C4-2B (cell line): ENCODE measurements around the gene CTSE.
"Not testable (repeated sequence)": the region's sequence is repeated elsewhere in the genome, so short reads cannot be mapped to it uniquely, and the experiment has no call there.

Source experiments
- H3K27ac ChIP-seq: fragments of 450-650 bp; 2 replicates; pipeline ENCODE4 v1.5.1; 2017
- ZFX ChIP-seq: fragments of 450-650 bp; IDR thresholded peaks from 2 replicates; pipeline ENCODE4 v1.6.1; 2017
- TF ChIP-seq, protein P1 (sequence below): fragments of 450-650 bp; conservative IDR thresholded peaks from 2 replicates; pipeline ENCODE4 v1.5.1; 2017; ENCODE audit warnings: mild to moderate bottlenecking

The CTSE gene

DNA sequence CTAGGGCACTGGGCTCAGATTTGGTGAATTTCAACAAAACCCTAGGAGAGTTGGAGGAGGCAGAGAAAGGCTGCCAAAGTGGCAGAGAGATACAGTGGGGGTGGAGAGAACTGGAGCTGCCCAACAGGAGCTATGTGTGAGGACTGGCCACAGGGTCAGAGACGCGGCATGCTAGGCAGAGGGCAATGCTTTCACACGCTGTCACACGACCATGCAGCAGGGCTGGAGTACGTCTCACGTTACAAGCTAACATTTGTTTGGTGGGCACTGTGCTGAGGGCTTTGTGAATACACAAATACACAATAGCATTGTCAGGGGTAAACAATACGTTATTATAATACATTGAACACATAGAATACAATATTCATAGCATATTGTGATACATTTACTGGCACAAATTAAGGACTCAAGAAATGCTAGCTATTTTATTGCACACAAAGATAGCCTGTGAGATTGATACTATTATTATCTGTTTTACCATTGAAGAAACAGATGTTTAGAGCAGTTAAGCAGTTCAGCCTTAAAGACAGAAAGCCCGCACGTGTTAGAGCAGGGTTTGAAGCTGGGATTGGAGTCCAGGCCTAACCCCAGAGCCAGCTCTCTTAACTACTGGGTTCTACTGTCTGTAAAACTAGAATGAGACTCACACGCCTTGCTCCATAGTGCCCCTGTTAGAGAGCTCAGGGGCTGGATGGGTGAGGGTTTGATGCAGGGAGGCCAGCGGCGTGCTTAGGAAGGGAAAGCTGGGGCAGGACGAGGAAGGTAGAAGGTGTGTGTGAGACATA, 25.0 kb downstream of the CTSE start:
- no peak overlapping the region for H3K27ac ChIP-seq
- no peak for TF ChIP-seq ZFX
- TF ChIP-seq, protein P1, sequence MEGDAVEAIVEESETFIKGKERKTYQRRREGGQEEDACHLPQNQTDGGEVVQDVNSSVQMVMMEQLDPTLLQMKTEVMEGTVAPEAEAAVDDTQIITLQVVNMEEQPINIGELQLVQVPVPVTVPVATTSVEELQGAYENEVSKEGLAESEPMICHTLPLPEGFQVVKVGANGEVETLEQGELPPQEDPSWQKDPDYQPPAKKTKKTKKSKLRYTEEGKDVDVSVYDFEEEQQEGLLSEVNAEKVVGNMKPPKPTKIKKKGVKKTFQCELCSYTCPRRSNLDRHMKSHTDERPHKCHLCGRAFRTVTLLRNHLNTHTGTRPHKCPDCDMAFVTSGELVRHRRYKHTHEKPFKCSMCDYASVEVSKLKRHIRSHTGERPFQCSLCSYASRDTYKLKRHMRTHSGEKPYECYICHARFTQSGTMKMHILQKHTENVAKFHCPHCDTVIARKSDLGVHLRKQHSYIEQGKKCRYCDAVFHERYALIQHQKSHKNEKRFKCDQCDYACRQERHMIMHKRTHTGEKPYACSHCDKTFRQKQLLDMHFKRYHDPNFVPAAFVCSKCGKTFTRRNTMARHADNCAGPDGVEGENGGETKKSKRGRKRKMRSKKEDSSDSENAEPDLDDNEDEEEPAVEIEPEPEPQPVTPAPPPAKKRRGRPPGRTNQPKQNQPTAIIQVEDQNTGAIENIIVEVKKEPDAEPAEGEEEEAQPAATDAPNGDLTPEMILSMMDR: no peak

DNA sequence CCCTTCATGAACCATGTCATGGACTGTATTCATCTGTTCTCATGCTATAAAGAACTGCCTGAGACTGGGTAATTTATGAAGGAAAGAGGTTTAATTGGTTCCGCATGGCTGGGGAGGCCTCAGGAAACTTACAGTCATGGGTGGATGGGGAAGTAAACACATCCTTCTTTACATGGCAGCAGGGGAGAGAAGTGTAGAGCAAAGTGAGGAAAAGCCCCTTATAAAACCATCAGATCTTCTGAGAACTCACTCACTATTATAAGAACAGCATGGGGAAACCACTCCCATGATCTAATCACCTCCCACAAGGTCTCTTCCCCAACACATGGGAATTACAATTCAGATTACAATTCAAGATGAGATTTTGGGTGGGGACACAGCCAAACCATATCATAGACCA, 27.1 kb downstream of the CTSE start:
- H3K27ac ChIP-seq: not testable (repeated sequence)

DNA sequence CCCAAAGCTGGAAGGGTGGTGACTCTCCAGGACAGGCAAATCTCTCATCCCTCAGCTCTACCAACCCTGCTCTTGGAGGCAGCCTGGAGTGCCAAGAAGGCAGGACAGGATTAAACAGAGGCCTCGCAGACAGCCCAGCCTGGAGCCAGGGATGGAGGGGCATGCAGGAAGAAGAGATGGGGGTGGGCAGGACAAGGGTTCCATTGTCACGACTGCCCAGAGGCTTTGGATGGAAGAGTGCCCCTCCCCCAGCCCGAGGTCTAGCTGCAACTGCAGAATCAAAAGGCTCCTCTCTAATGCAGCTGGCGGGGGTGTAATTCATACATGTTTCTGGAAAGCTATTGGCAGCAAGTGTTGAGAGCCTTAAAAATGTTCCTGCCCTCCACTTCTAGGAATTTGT, 29.3 kb downstream of the CTSE start:
- TF ChIP-seq ZFX: no peak
- TF ChIP-seq, protein P1: no peak

DNA sequence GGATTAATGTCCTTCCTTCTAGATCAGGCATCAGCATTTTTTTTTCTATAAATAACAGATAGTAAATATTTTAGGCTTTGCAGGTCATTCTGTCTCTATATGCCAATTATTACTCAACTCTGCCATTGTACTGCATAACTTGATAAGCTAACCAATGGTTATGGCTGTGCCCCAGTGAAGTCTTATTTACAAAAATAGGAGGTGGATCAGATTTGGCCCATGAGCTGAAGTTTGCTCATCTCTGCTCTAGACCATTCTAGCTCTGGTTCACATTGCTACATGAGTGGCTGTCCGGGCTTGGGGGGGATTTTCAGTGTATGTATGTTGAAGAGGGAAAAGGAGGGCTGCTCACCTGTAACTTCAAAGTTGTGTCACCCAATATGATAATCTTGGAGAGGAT, 30.6 kb downstream of the CTSE start:
- H3K27ac ChIP-seq: no peak overlapping the region
- TF ChIP-seq ZFX: no peak
- TF ChIP-seq, protein P1: no peak

More for the DNA sequence above, 29.3 kb downstream of the CTSE start:
- H3K27ac ChIP-seq: no peak overlapping the region

DNA sequence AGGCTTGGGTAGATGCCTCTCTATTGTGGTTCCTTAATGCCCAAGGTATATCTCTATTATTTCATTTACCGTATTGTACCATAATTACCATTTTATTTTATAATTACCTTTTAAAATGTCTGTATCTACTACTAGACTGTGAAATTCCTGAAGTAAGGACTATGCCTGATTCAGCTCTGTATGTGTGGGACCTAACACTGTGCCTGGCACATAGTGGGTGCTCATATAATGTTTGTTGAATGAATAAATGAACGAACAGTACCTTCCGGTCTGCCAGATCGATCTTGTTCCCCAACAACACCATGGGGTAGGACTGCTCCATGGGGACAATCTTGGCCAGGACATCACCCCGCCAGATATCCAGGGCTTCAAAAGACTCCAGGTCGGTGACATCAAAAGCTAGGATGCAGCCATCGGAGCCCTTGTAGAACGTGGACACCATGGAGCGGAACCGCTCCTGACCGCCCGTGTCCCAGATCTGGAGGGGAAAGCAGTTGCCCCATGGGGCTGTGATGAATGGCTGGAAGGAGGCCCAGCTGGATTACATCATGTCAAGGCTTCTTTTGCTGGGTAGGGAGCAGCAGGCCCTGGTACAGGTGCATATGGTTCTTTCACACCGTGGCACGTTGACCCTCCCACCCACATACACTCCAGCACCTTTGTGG, 31.3 kb downstream of the CTSE start:
- no peak overlapping the region for H3K27ac ChIP-seq
- TF ChIP-seq, protein P1: no peak
- no peak for TF ChIP-seq ZFX

DNA sequence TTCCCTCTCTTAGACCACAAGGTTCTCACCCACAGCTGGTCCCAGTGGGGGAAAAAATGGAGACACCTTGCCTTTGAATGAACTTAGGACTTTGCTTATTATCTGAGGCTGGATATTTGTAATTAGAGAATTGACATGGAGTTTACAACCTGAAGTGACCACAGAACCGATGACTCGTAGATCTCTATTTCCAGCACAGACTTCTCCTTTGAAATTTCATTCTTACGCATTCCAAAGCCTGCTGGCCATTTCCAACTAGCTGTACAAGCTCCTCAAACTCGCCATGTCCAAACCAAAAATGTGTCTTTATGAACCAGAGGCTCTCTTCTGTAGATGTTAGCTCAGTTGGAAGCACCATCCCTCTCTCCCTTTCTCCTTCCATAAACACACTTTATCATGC, 32.5 kb downstream of the CTSE start:
- no peak overlapping the region for H3K27ac ChIP-seq
- TF ChIP-seq, protein P1: no peak
- no peak for TF ChIP-seq ZFX

DNA sequence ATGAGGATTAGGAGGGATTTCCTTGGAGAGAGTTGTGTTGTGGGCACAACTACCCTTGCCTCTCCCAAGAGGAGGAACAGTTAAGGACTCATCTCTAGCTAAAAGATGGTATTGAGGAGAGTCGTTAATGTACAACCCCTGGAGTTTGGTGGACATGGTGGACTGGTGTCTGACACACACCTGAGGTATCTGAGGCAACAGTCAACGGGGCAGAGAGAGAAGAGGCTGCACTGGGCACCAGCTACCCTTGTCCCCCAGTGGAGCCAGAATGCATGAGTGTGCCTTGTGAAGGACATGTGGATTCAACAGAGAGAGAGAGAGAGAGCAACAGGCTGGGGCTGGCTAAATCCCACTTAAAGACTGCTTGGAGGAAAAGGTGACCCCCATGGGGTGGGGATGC, 33.5 kb downstream of the CTSE start:
- H3K27ac ChIP-seq: no peak overlapping the region
- TF ChIP-seq, protein P1: no peak
- no peak for TF ChIP-seq ZFX
